ENCODE measurements around the gene ETS1.

The ETS1 gene

DNA sequence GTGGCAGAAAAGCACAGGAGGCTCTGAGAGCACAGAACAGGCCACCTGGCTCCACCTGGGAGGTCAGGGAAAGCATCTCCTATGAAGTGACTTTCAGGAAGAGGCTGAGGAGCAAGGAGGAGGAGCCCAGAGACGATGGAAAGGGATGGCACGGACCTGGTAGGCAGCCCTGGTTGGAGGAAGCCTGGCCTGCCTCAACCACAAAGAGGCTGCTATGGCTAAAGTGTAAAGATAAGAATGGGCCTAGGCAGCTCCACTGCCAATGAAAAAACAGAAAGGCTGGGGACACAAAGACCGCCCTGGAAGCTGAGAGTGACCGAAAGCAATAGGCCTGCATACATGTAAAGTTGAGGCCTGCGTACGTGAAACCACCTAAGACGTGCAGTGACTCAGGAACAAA is 31.2 kb upstream of the ETS1 start:
- DNase-seq (ENCODE audit: low spot score), result no peak

GRCh38 chr11:128616161-128616560 is 28.8 kb upstream of the ETS1 start:
- no peak for DNase-seq (ENCODE audit: low spot score)

GRCh38 chr11:128615612-128616011 is 28.3 kb upstream of the ETS1 start:
- no peak for DNase-seq (ENCODE audit: low spot score)

GRCh38 chr11:128615076-128615475 is 27.7 kb upstream of the ETS1 start:
- DNase-seq (ENCODE audit: low spot score), result no peak

DNA sequence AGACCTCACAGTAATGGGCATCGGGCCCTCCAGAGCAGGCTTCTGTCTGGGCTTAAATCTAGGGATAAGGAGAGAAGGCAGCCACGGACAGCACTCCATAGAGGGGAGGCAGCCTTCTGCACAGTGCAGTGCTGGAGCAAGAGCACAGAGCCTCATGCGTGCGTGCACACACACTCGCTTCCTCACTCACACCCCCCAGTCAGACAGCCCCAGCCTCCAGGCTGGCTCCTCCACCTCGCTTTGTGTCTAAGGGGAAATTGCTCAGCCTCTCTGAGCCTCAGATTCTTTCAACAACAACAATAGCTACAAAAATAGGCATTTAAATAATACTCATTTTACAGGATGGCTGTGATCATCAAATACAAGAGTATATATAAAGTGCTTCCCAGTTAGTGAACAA is 26.7 kb upstream of the ETS1 start:
- no peak for DNase-seq (ENCODE audit: low spot score)

DNA sequence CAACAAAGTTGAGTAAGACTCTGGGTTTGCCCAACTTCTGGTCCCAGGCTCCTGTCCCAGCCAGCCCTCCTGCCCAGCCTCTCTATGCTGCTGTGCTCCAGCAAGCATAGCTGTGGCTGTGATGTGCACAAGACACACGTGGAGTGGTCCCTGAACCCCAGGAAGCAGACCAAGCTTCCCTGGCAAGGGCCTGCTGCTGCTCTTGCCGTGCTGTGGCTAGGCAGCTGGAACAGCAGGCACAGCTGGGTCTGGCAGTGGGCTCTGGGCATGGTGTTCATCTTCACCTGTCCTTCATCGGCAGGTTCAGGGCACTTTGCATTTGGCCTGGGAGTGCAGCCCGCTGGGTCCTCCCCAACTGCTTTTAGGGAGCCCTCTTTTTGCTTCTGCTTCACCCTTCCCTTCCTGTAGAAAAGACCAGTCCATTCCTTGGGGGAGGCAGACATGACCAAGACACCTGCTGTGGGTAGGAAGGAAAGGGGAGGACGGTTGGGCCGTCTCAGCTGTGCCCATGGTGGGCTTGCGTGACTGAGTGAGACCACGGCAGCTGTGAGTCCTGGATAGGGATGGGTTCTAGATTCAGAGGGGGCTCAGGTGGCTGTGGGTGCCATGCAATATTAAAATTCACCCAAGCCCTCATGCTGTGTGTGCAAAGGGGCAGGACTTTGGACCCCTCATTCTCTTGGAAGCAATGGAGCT is 26.1 kb upstream of the ETS1 start:
- DNase-seq (ENCODE audit: low spot score), result no peak

DNA sequence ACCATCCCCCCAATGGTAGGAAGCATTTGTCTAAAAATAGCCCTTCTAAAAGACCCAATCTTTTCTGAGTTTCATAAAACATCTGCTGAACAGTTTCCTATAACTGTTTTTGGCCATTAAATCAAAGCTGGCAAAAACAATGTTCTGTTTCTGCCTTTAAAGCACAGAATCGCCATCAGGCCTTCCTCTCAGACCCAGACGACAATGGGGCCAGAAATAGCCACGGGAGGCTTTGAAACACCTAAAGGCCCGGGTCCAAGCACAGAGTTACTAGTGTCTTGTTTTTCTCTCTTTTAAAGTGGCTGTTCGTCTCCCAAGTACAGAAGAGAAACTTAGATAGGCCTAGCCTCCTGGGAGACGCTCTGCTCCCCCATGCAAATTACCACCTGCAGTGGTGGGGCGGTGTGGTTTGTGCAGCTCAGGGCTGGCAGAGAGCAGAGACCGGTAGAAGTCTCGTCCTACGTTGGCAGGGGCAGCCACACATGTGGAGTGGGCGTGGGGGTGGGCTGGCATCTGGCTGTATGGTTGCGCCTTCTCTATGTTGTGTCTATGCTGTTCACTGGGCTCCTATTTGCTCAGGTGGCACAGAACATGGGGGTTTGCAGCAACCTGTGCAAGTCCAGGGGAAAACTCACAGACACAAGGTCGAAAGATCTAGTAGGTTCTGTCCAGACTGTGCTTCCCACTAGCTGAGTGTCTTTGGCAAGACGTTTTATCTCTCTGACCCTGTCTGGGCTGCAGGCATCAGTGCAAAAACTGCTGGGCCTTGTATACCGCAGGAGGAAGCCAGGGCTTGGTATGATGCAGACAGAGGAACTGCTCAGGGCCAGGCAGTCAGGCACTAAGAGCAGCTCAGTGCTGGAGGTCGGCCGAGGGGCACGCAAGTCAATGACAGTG is 23.6 kb upstream of the ETS1 start:
- no peak for DNase-seq (ENCODE audit: low spot score)

- no peak for DNase-seq (ENCODE audit: low spot score)
Measured at GRCh38 chr11:128609785-128610184, 22.4 kb upstream of the ETS1 start.

GRCh38 chr11:128608746-128609407 is 21.5 kb upstream of the ETS1 start:
- DNase-seq (ENCODE audit: low spot score), result no peak

DNA sequence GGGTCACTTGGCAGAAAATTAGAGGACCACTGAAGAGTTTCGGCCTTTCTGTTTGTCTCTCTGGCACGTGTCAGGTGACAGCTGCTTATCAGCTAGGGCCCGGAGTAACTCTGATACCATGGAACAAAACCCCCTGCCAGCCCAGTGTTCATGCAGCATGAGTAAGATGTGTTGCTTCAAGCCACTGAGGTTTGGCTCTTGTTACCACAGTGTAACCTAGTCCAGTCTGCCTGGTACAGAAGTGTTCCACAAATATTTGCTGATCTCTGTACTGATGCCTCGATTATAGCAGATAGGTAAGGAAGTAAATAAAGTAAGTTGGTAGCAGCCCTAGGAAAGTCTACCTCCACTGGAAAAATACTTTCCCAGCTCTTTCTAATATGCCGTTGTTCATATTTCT is 20.5 kb upstream of the ETS1 start:
- no peak for DNase-seq (ENCODE audit: low spot score)

- DNase-seq (ENCODE audit: low spot score), result no peak
Measured at GRCh38 chr11:128604723-128605122, 17.4 kb upstream of the ETS1 start.

- no peak for DNase-seq (ENCODE audit: low spot score)
Measured at GRCh38 chr11:128603752-128604414, 16.5 kb upstream of the ETS1 start.

GRCh38 chr11:128603003-128603696 is 15.8 kb upstream of the ETS1 start:
- no peak for DNase-seq (ENCODE audit: low spot score)

DNA sequence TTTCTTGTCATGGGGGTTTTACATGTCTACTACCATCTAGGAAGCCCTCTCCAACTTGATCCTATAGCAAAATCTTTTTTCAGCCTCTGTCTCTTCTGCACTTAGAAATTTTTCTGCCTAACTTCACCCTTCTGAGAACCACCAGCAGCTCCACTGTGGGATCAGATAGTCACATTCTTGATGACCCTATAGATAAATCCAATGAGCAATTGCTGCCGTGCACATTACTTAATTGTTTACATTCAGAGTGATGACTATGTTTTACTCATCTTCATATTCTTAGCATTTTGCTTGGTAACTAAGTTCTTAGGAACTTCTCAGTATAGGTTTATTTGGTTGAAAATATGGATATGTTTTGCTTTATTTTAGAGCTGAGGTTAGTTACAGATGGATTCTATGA is 12.4 kb upstream of the ETS1 start:
- no peak for DNase-seq (ENCODE audit: low spot score)

GRCh38 chr11:128598506-128599150 is 11.3 kb upstream of the ETS1 start:
- DNase-seq (ENCODE audit: low spot score), result no peak

- no peak for DNase-seq (ENCODE audit: low spot score)
Measured at GRCh38 chr11:128598096-128598495, 10.7 kb upstream of the ETS1 start.

DNA sequence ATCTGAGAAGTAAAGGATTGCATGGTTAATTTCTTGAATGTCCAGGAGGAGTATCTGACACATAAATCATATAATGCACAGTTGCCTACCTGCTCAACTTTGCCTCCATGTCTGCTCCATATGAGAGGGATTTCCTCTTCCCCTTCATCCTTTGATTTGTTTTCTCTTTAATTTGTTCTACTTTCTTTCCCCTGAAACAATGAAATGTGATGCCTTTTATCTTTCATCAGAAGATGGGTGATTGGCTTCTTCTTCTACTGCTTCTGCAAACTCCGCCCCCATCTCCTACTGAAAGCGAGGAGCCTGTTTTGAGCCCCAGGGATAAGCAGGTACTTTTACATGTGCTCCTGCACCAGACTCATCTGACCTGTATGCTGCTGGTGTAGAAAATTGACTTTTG is 9.9 kb upstream of the ETS1 start:
- DNase-seq (ENCODE audit: low spot score), result no peak

GRCh38 chr11:128596250-128596649 is 8.9 kb upstream of the ETS1 start:
- DNase-seq (ENCODE audit: low spot score), result no peak

GRCh38 chr11:128595775-128596174 is 8.4 kb upstream of the ETS1 start:
- DNase-seq (ENCODE audit: low spot score), result no peak

DNA sequence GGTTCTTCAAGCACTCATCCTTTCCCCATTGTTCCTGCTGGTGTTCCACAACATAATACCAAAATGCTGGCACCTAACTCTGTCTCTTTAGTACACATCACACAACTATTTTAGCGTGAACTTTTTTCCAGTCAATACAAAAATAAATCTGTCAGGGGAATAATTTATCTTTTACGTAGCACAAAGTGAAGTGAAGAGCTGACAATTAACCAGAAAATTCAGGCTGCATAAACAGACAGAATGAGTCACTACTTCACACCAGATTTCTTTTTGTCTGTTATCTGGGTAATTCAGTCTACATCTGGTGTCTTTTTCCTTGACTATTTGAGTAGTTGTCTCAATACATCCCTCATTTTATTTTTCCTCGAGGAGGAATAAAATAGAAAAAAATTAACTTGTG is 7.9 kb upstream of the ETS1 start:
- no peak for DNase-seq (ENCODE audit: low spot score)

- no peak for DNase-seq (ENCODE audit: low spot score)
Measured at GRCh38 chr11:128594226-128594625, 6.9 kb upstream of the ETS1 start.
